Mesenchymal stem cell (in vitro differentiated cells and primary cell): ENCODE data around the gene INHBC.
A peak's percentile ranks its signal among the peaks of the same experiment; 100 is the strongest.

Experiments used
- DNase-seq: peaks from one replicate; pipeline ENCODE4 v3.0.0-alpha.2; 2013
- H2AFZ ChIP-seq: one replicate; pipeline ENCODE4 v1.6.1; 2013; ENCODE audit warnings: low read depth, mild to moderate bottlenecking, control low read depth, inconsistent platforms, low read length, moderate library complexity
- H2AK5ac ChIP-seq: 2 replicates; pipeline ENCODE4 v1.6.1; 2013; ENCODE audit warnings: low read length, moderate library complexity, mild to moderate bottlenecking, inconsistent platforms; ENCODE audit not compliant: severe bottlenecking
- H2BK120ac ChIP-seq: one replicate; pipeline ENCODE4 v1.6.1; 2013; ENCODE audit warnings: low read depth, mild to moderate bottlenecking, inconsistent platforms, low read length, moderate library complexity
- H2BK12ac ChIP-seq, 2 experiments: one replicate each; pipeline ENCODE4 v1.6.1; 2013; ENCODE audit warnings: inconsistent platforms in 2 of 2, low read length in 2 of 2, mild to moderate bottlenecking in 2 of 2, moderate library complexity in 2 of 2, control low read depth in 1 of 2
- H2BK15ac ChIP-seq: one replicate; pipeline ENCODE4 v1.6.1; 2013; ENCODE audit warnings: mild to moderate bottlenecking, low read depth, inconsistent platforms; ENCODE audit not compliant: poor library complexity, severe bottlenecking
- H2BK5ac ChIP-seq: 2 replicates; pipeline ENCODE4 v1.6.1; 2013; ENCODE audit warnings: low read depth, mild to moderate bottlenecking, low read length, control low read depth, inconsistent platforms; ENCODE audit not compliant: poor library complexity, severe bottlenecking
- H3K14ac ChIP-seq, 2 experiments: one replicate each; pipeline ENCODE4 v1.6.1; 2013; ENCODE audit warnings: inconsistent platforms in 2 of 2, low read length in 2 of 2, control low read depth in 1 of 2, mild to moderate bottlenecking in 1 of 2, moderate library complexity in 1 of 2
- H3K18ac ChIP-seq, 2 experiments: one replicate each; pipeline ENCODE4 v1.6.1; 2013; ENCODE audit warnings: inconsistent platforms in 2 of 2, low read length in 2 of 2, control low read depth in 1 of 2, low read depth in 1 of 2, mild to moderate bottlenecking in 1 of 2
- H3K23ac ChIP-seq, 2 experiments: one replicate each; pipeline ENCODE4 v1.6.1; 2013; ENCODE audit warnings: inconsistent platforms in 2 of 2, low read length in 2 of 2, mild to moderate bottlenecking in 2 of 2, moderate library complexity in 2 of 2, control low read depth in 1 of 2
- H3K27ac ChIP-seq: 2 replicates; pipeline ENCODE4 v1.5.1; 2013; ENCODE audit warnings: mild to moderate bottlenecking, moderate library complexity, low read length, control low read depth, inconsistent platforms; ENCODE audit not compliant: poor library complexity, severe bottlenecking
- H3K27me3 ChIP-seq, 2 experiments: 2 replicates each; pipeline versions ENCODE4 v1.6.1 to v1.7.0; 2013; ENCODE audit warnings: low read length in 2 of 2, mild to moderate bottlenecking in 2 of 2, moderate library complexity in 2 of 2, control low read depth in 1 of 2, inconsistent platforms in 1 of 2; ENCODE audit not compliant: control insufficient read depth in 1 of 2, insufficient read depth in 1 of 2
- H3K36me3 ChIP-seq, 2 experiments: 2 replicates each; pipeline versions ENCODE4 v1.6.1 to v1.7.0; 2013; ENCODE audit warnings: low read length in 2 of 2, control low read depth in 1 of 2, inconsistent platforms in 1 of 2, low read depth in 1 of 2, mild to moderate bottlenecking in 1 of 2; ENCODE audit not compliant: insufficient read depth in 2 of 2, control insufficient read depth in 1 of 2
- H3K4ac ChIP-seq, 2 experiments: one replicate each; pipeline ENCODE4 v1.6.1; 2013; ENCODE audit warnings: inconsistent platforms in 2 of 2, low read length in 2 of 2, mild to moderate bottlenecking in 2 of 2, moderate library complexity in 2 of 2, control low read depth in 1 of 2, low read depth in 1 of 2
- H3K4me1 ChIP-seq: 2 replicates; pipeline ENCODE4 v1.6.1; 2013; ENCODE audit warnings: low read depth, low read length, control low read depth; ENCODE audit not compliant: control insufficient read depth, insufficient read depth
- H3K4me2 ChIP-seq: 2 replicates; pipeline ENCODE4 v1.6.1; 2013; ENCODE audit warnings: low read length, mild to moderate bottlenecking, inconsistent platforms; ENCODE audit not compliant: poor library complexity, severe bottlenecking
- H3K4me3 ChIP-seq, 2 experiments: 2 replicates each; pipeline versions ENCODE4 v1.5.1 to v1.7.0; 2013; ENCODE audit warnings: low read length in 2 of 2, mild to moderate bottlenecking in 2 of 2, control low read depth in 1 of 2, low read depth in 1 of 2; ENCODE audit not compliant: insufficient read depth in 1 of 2
- H3K79me1 ChIP-seq: replicated peaks from 2 replicates; pipeline ENCODE4 v1.6.1; 2013; ENCODE audit warnings: mild to moderate bottlenecking, control low read depth, low read length, inconsistent platforms; ENCODE audit not compliant: poor library complexity, severe bottlenecking
- H3K9ac ChIP-seq: 2 replicates; pipeline ENCODE4 v1.7.0; 2013; ENCODE audit warnings: mild to moderate bottlenecking, low read length, moderate library complexity
- H3K9me3 ChIP-seq: 2 replicates; pipeline ENCODE4 v1.7.0; 2013; ENCODE audit warnings: mild to moderate bottlenecking, low read length; ENCODE audit not compliant: control insufficient read depth
- H4K8ac ChIP-seq: one replicate; pipeline ENCODE4 v1.6.1; 2013; ENCODE audit warnings: inconsistent platforms, mild to moderate bottlenecking, low read length, moderate library complexity
- H4K91ac ChIP-seq: one replicate; pipeline ENCODE4 v1.6.1; 2013; ENCODE audit warnings: mild to moderate bottlenecking, low read length, inconsistent platforms
- WGBS: methylation state at CpG from one replicate; pipeline ENCODE4 v1.1.7; 2013; ENCODE audit warnings: mixed read lengths; 5-methylcytosine and 5-hydroxymethylcytosine counted together

The INHBC gene

DNA sequence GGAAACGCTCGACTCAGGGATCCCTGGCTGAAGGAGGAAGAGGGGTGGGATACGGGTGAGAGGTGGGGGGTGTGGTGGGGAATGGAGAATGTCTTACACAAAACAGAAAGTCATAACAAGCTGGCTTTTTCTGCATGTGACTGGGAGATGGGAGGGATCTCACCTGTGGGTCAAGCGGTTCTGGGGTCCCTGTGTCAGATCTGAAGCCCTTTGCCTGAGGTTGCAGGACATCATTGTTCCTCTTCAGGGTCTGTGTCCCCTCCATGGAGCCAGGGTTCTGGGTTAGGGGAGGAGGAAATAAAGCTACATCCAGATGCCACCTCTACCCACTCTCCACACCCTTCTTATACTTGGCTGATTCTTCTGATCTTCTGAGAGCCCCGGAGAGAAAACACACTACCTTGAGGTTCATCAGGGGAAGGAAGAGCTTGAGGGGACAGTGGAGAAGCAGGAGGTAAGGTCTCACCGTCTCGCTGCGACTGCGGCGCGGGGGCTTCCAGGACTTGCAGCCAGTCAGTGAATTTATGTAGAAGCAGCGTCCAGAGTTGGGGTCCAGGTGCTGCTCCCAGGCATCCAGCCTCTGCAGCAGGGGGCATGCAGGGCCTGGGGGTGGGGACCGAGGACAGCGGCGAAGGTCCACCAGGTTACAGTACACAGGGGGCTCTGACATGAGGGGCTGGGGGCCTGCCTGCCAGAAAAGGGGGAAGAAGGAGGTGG, 42.6 kb downstream of the INHBC start:
- Histone ChIP-seq H3K23ac (no peak overlapping the region), H3K27ac (no peak overlapping the region), H3K14ac (no peak overlapping the region), H2BK120ac (no peak overlapping the region), H2AK5ac (no peak overlapping the region), H3K36me3 (no peaks in the 10 kb centered on the region), H3K9me3 (no peaks in the 10 kb centered on the region), H4K91ac (no peak overlapping the region), H2BK5ac (no peak overlapping the region), H2BK12ac (no peak overlapping the region), H3K4me3 (peak overlapping the region in 1 of 2 experiments; percentile 14), H3K4me2 (no peak overlapping the region), H3K4ac (no peak overlapping the region), H3K18ac (no peak overlapping the region), H3K4me1 (peaks cover 17% of the 10 kb centered on the region), H3K79me1 (no peaks in the 10 kb centered on the region), H2AFZ (no peak overlapping the region), H3K9ac (no peak overlapping the region), H3K27me3 (peaks cover 57 to 94% of the 10 kb centered on the region in 2 experiments), H2BK15ac (no peak overlapping the region), H4K8ac (no peak overlapping the region)
- 89% methylated on average over 15 of the region's 15 CpGs for WGBS
- no peak for DNase-seq

- H2BK5ac ChIP-seq, result no peak overlapping the region
- no peak overlapping the region for H3K4me3 ChIP-seq
- no peaks in the 10 kb centered on the region for H3K36me3 ChIP-seq
- no peaks in the 10 kb centered on the region for H3K9me3 ChIP-seq
- no peak overlapping the region for H2BK12ac ChIP-seq
- no peak overlapping the region for H2BK120ac ChIP-seq
- WGBS, result 71% methylated on average over 11 of the region's 12 CpGs
- H3K4ac ChIP-seq, result no peak overlapping the region
- no peak overlapping the region for H3K23ac ChIP-seq
- H4K8ac ChIP-seq, result peak overlapping the region; percentile 8
- no peaks in the 10 kb centered on the region for H3K79me1 ChIP-seq
- no peak overlapping the region for H4K91ac ChIP-seq
- peaks cover 48 to 85% of the 10 kb centered on the region in 2 experiments for H3K27me3 ChIP-seq
- no peak overlapping the region for H3K14ac ChIP-seq
- no peak overlapping the region for H3K9ac ChIP-seq
- H3K4me2 ChIP-seq, result no peak overlapping the region
- H2BK15ac ChIP-seq, result no peak overlapping the region
- peaks cover 17% of the 10 kb centered on the region for H3K4me1 ChIP-seq
- H2AK5ac ChIP-seq, result no peak overlapping the region
- no peak overlapping the region for H3K18ac ChIP-seq
- no peak overlapping the region for H2AFZ ChIP-seq
- no peak for DNase-seq
- H3K27ac ChIP-seq, result no peak overlapping the region
These were observed 43.4 kb downstream of the INHBC start for GRCh38 chr12:57477710-57478681.

GRCh38 chr12:57479043-57479375, 44.4 kb downstream of the INHBC start:
- Histone ChIP-seq H3K79me1 (no peaks in the 10 kb centered on the region), H3K23ac (no peak overlapping the region), H2AFZ (no peak overlapping the region), H4K8ac (no peak overlapping the region), H3K9me3 (no peaks in the 10 kb centered on the region), H3K27me3 (peaks cover 40 to 77% of the 10 kb centered on the region in 2 experiments), H2BK12ac (no peak overlapping the region), H3K4me3 (no peak overlapping the region), H2BK15ac (no peak overlapping the region), H4K91ac (no peak overlapping the region), H3K4me1 (peaks cover 17% of the 10 kb centered on the region), H3K4me2 (no peak overlapping the region), H3K27ac (no peak overlapping the region), H3K36me3 (no peaks in the 10 kb centered on the region), H3K4ac (no peak overlapping the region), H3K9ac (no peak overlapping the region), H3K14ac (no peak overlapping the region), H2AK5ac (no peak overlapping the region), H2BK5ac (no peak overlapping the region), H3K18ac (no peak overlapping the region), H2BK120ac (no peak overlapping the region)
- WGBS, result 95% methylated on average over 10 of the region's 10 CpGs
- no peak for DNase-seq

DNA sequence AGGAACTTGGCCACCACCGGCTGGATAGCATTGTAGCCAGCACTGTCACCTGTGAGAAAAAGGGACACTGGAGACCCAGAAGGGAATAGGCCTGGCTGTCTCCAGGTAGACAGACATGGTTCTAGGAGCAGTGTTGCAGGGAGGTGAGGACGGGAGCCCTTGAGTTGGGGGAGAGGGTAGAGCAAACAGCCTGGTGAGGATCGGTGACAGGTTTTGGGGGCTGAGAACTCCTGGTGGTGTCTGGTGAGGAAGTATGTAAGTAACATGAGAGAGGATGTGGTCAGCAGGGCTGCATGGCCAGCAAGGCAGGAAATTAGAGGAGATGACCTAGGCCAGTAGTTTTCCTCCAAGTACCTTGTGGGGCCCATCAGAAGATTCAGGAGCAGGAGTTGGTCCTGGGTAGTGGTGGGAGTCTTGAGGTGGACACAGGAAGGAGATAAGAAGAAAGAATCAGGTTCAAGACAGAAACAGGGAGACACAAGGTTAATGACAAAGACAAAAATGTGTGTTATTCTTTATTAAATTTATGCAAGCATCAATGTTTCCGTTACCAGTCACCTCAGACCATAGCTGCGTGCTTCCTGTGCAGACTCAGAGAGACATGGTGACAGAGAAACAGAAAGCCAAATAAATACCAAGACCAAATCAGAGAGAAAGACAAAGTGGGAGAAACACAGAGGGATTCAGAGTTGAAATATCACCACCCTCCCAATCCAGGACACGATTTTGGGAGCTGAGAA, 45.0 kb downstream of the INHBC start, which contains the start of gene ARHGAP9:
TSS of gene ARHGAP9 (minus strand) at position 491 of the 740 bp plus-strand sequence. CDS start at position 31, 460 bp downstream.
- Histone ChIP-seq H3K4me1 (peaks cover 17% of the 10 kb centered on the region), H3K9me3 (no peaks in the 10 kb centered on the region), H4K8ac (no peak within 1 kb of the TSS), H3K4me2 (no peak within 1 kb of the TSS), H2BK5ac (no peak within 1 kb of the TSS), H2AFZ (no peak within 1 kb of the TSS), H3K79me1 (no peaks in the 10 kb centered on the region), H2BK120ac (no peak within 1 kb of the TSS), H3K27me3 (peaks cover 34 to 72% of the 10 kb centered on the region in 2 experiments), H3K14ac (no peak within 1 kb of the TSS), H2BK12ac (no peak within 1 kb of the TSS), H3K36me3 (no peaks in the 10 kb centered on the region), H3K4ac (no peak within 1 kb of the TSS), H3K23ac (no peak within 1 kb of the TSS), H4K91ac (no peak within 1 kb of the TSS), H3K4me3 (no peak within 1 kb of the TSS), H2AK5ac (no peak within 1 kb of the TSS), H2BK15ac (no peak within 1 kb of the TSS), H3K18ac (no peak within 1 kb of the TSS), H3K27ac (no peak within 1 kb of the TSS), H3K9ac (no peak within 1 kb of the TSS)
- no peak for DNase-seq
- WGBS, result 91% methylated on average over 6 of the region's 6 CpGs
